ENCODE results near the gene TBC1D20. TPM values are rescaled to one million over a fixed set of nuclear protein-coding genes. Genes with fewer than 3 reads are reported as not detected.

The TBC1D20 gene
- total RNA-seq, 4 donors from 2014 or later, result 28.9 to 39.0 (median 34.0) TPM

- Histone ChIP-seq H3K9me3 (no peaks in the 10 kb centered on the region), H3K4me3 (no peak overlapping the region), H3K36me3 (peaks cover 0 to 58% of the 10 kb centered on the region in 2 donors), H3K27me3 (no peaks in the 10 kb centered on the region), H3K27ac (no peak overlapping the region), H3K4me1 (peaks cover 15 to 20% of the 10 kb centered on the region in 2 donors)
- in situ Hi-C loops (cut with MboI; ENCODE audit: low sequenced_read_pairs in 4 of 4), result loop anchor here in 1 of 4 donors (10.0 kb wide), 1 partner anchor 82 kb away; no protein-coding TSS in a partner anchor
- no peak for TF ChIP-seq CTCF (IDR thresholded peaks at IDR 0.05 in 4 of 5, conservative IDR thresholded peaks at IDR 0.05 in 1 of 5)
- no peak for TF ChIP-seq POLR2A (IDR thresholded peaks at IDR 0.05)
- ATAC-seq (no peak), DNase-seq (no peak)
- intact Hi-C loops (cut with DNase I; ENCODE audit: low total_unique reads), result no loop called here
Measured at GRCh38 chr20:436476-436875, 25.9 kb downstream of the TBC1D20 start.

- in situ Hi-C loops (cut with MboI; ENCODE audit: low sequenced_read_pairs in 4 of 4) (loop anchor here in 1 of 4 donors (10.0 kb wide), 1 partner anchor 81 kb away; no protein-coding TSS in a partner anchor), intact Hi-C loops (cut with DNase I; ENCODE audit: low total_unique reads) (no loop called here)
- no peaks in the 10 kb centered on the region for H3K9me3 ChIP-seq
- no peak for ATAC-seq
- H3K4me3 ChIP-seq, result no peak overlapping the region
- peaks cover 0 to 56% of the 10 kb centered on the region in 2 donors for H3K36me3 ChIP-seq
- no peak for DNase-seq
- no peak for TF ChIP-seq POLR2A (IDR thresholded peaks at IDR 0.05)
- TF ChIP-seq CTCF (IDR thresholded peaks at IDR 0.05 in 4 of 5, conservative IDR thresholded peaks at IDR 0.05 in 1 of 5), result no peak
- H3K27me3 ChIP-seq, result no peaks in the 10 kb centered on the region
- peaks cover 15 to 20% of the 10 kb centered on the region in 2 donors for H3K4me1 ChIP-seq
- no peak overlapping the region for H3K27ac ChIP-seq
Measured at GRCh38 chr20:435558-435957, 26.8 kb downstream of the TBC1D20 start.

- H3K36me3 ChIP-seq, result peaks cover 0 to 54% of the 10 kb centered on the region in 2 donors
Measured at GRCh38 chr20:434661-435419, 27.5 kb downstream of the TBC1D20 start.

GRCh38 chr20:434221-434620 lies 28.1 kb downstream of the TBC1D20 start:
- H3K36me3 ChIP-seq, result peaks cover 0 to 57% of the 10 kb centered on the region in 2 donors
- no peak for DNase-seq
- no peak for ATAC-seq
- no peaks in the 10 kb centered on the region for H3K27me3 ChIP-seq
- in situ Hi-C loops (cut with MboI; ENCODE audit: low sequenced_read_pairs in 4 of 4) (loop anchor here in 1 of 4 donors (10.0 kb wide), 1 partner anchor 79 kb away; no protein-coding TSS in a partner anchor), intact Hi-C loops (cut with DNase I; ENCODE audit: low total_unique reads) (no loop called here)
- H3K9me3 ChIP-seq, result no peaks in the 10 kb centered on the region
- TF ChIP-seq POLR2A (IDR thresholded peaks at IDR 0.05), result no peak
- no peak for TF ChIP-seq CTCF (IDR thresholded peaks at IDR 0.05 in 4 of 5, conservative IDR thresholded peaks at IDR 0.05 in 1 of 5)
- no peak overlapping the region for H3K4me3 ChIP-seq
- no peak overlapping the region for H3K27ac ChIP-seq
- peaks cover 15 to 18% of the 10 kb centered on the region in 2 donors for H3K4me1 ChIP-seq

More at GRCh38 chr20:434661-435419, 27.5 kb downstream of the TBC1D20 start:
- Histone ChIP-seq H3K9me3 (no peaks in the 10 kb centered on the region), H3K27ac (no peak overlapping the region), H3K4me1 (peaks cover 15 to 20% of the 10 kb centered on the region in 2 donors), H3K4me3 (no peak overlapping the region), H3K27me3 (no peaks in the 10 kb centered on the region)
- TF ChIP-seq POLR2A (IDR thresholded peaks at IDR 0.05) (no peak), CTCF (IDR thresholded peaks at IDR 0.05 in 4 of 5, conservative IDR thresholded peaks at IDR 0.05 in 1 of 5) (no peak)
- in situ Hi-C loops (cut with MboI; ENCODE audit: low sequenced_read_pairs in 4 of 4) (loop anchor here in 1 of 4 donors (10.0 kb wide), 1 partner anchor 80 kb away; no protein-coding TSS in a partner anchor), intact Hi-C loops (cut with DNase I; ENCODE audit: low total_unique reads) (no loop called here)
- DNase-seq (no peak), ATAC-seq (no peak)

All from gastrocnemius medialis (tissue), 4 donors.